ENCODE results near the gene MED12L.

GRCh38 chr3:151144760-151145159 lies 59.3 kb downstream of the MED12L start:
- TF ChIP-seq GABPA (IDR thresholded peaks at IDR 0.05; ENCODE audit: low read depth): no peak
- no peak for TF ChIP-seq CTCF (IDR thresholded peaks at IDR 0.05; ENCODE audit: insufficient read depth, low read length)
